Osteoblast (primary cell): ENCODE results near the gene RAB31. TPM values are rescaled to one million over a fixed set of nuclear protein-coding genes. Genes with fewer than 3 reads are reported as not detected.

Source experiments
- DNase-seq: peaks from one replicate; pipeline ENCODE4 v3.0.0; 2011; ENCODE audit warnings: low spot score, mixed read lengths; ENCODE audit not compliant: insufficient read length; ENCODE audit errors: missing footprints
- H2AFZ ChIP-seq: 2 replicates; pipeline ENCODE4 v1.6.0; 2011; ENCODE audit warnings: mild to moderate bottlenecking, low read length
- H3K27ac ChIP-seq: 2 replicates; pipeline ENCODE4 v1.5.1; 2011; ENCODE audit warnings: mild to moderate bottlenecking, low read depth, low read length, moderate library complexity
- H3K27me3 ChIP-seq: 2 replicates; pipeline ENCODE4 v1.6.0; 2012; ENCODE audit warnings: mild to moderate bottlenecking, control low read depth, inconsistent platforms, low read length, moderate library complexity; ENCODE audit not compliant: insufficient read depth
- H3K36me3 ChIP-seq: 2 replicates; pipeline ENCODE4 v1.5.1; 2011; ENCODE audit warnings: mild to moderate bottlenecking, low read length, control low read depth, moderate library complexity; ENCODE audit not compliant: insufficient read depth
- H3K4me1 ChIP-seq: 2 replicates; pipeline ENCODE4 v1.5.1; 2011; ENCODE audit warnings: mild to moderate bottlenecking, low read length, control low read depth, moderate library complexity; ENCODE audit not compliant: insufficient read depth
- H3K4me2 ChIP-seq: 2 replicates; pipeline ENCODE4 v1.6.0; 2011; ENCODE audit warnings: mild to moderate bottlenecking, low read length; ENCODE audit not compliant: insufficient read depth
- H3K4me3 ChIP-seq: fragments of 200-600 bp; sonication (generic); 3 replicates; pipeline ENCODE4 v1.5.1; 2012; ENCODE audit warnings: mild to moderate bottlenecking, low read length, inconsistent platforms; ENCODE audit not compliant: insufficient read depth
- H3K79me2 ChIP-seq: 2 replicates; pipeline ENCODE4 v1.6.0; 2012; ENCODE audit warnings: mild to moderate bottlenecking, low read length, control low read depth, inconsistent platforms; ENCODE audit not compliant: insufficient read depth
- H3K9me3 ChIP-seq: 2 replicates; pipeline ENCODE4 v1.5.1; 2011; ENCODE audit warnings: low read depth, low read length, control low read depth
- H4K20me1 ChIP-seq: 2 replicates; pipeline ENCODE4 v1.6.0; 2012; ENCODE audit warnings: mild to moderate bottlenecking, low read length, control low read depth; ENCODE audit not compliant: insufficient read depth
- CTCF ChIP-seq: IDR thresholded peaks from 2 replicates; pipeline ENCODE4 v1.5.1; 2011; ENCODE audit warnings: mild to moderate bottlenecking, low read depth, low read length, moderate library complexity; ENCODE audit errors: extremely low read depth
- total RNA-seq: library from RNA; depleted of rRNA; stranded (reverse); fragments of >200 nt; gene quantifications from 2 replicates; pipeline ENCODE4 v1.2.3, GENCODE V29; 2012

Gene RAB31
- total RNA-seq, 1 donor, result 120 TPM

- Histone ChIP-seq H3K9me3 (no peaks in the 10 kb centered on the region), H3K4me2 (no peak overlapping the region), H3K4me1 (peaks cover 16% of the 10 kb centered on the region), H3K27ac (no peak overlapping the region), H3K79me2 (peaks cover 23% of the 10 kb centered on the region), H3K27me3 (no peaks in the 10 kb centered on the region), H3K36me3 (peaks cover 5% of the 10 kb centered on the region), H3K4me3 (no peak overlapping the region), H4K20me1 (peaks cover 3% of the 10 kb centered on the region), H2AFZ (no peak overlapping the region)
- TF ChIP-seq CTCF, result no peak
- DNase-seq, result no peak
Observed at GRCh38 chr18:9788860-9789259, 80.8 kb downstream of the RAB31 start.

GRCh38 chr18:9790261-9790660 is 82.2 kb downstream of the RAB31 start:
- no peak overlapping the region for H3K4me3 ChIP-seq
- no peaks in the 10 kb centered on the region for H3K27me3 ChIP-seq
- H3K27ac ChIP-seq, result no peak overlapping the region
- no peak overlapping the region for H2AFZ ChIP-seq
- TF ChIP-seq CTCF, result no peak
- peaks cover 3% of the 10 kb centered on the region for H3K36me3 ChIP-seq
- no peak overlapping the region for H3K4me2 ChIP-seq
- H3K79me2 ChIP-seq, result peaks cover 18% of the 10 kb centered on the region
- H3K9me3 ChIP-seq, result no peaks in the 10 kb centered on the region
- no peak for DNase-seq
- H3K4me1 ChIP-seq, result peaks cover 16% of the 10 kb centered on the region
- peaks cover 3% of the 10 kb centered on the region for H4K20me1 ChIP-seq

GRCh38 chr18:9791991-9792390 is 83.9 kb downstream of the RAB31 start:
- Histone ChIP-seq H3K4me3 (no peak overlapping the region), H4K20me1 (peaks cover 3% of the 10 kb centered on the region), H3K79me2 (peaks cover 12% of the 10 kb centered on the region), H3K4me1 (peaks cover 10% of the 10 kb centered on the region), H3K9me3 (no peaks in the 10 kb centered on the region), H3K4me2 (no peak overlapping the region), H3K36me3 (peaks cover 2% of the 10 kb centered on the region), H3K27ac (no peak overlapping the region), H2AFZ (no peak overlapping the region), H3K27me3 (no peaks in the 10 kb centered on the region)
- no peak for TF ChIP-seq CTCF
- no peak for DNase-seq

- H2AFZ ChIP-seq, result no peak overlapping the region
- peaks cover 3% of the 10 kb centered on the region for H3K4me1 ChIP-seq
- TF ChIP-seq CTCF, result peak; percentile 48
- H3K27ac ChIP-seq, result no peak overlapping the region
- no peaks in the 10 kb centered on the region for H3K27me3 ChIP-seq
- H3K79me2 ChIP-seq, result peaks cover 12% of the 10 kb centered on the region
- H3K36me3 ChIP-seq, result peaks cover 2% of the 10 kb centered on the region
- no peaks in the 10 kb centered on the region for H4K20me1 ChIP-seq
- H3K4me3 ChIP-seq, result no peak overlapping the region
- H3K4me2 ChIP-seq, result no peak overlapping the region
- DNase-seq, result no peak
- no peaks in the 10 kb centered on the region for H3K9me3 ChIP-seq
Observed at GRCh38 chr18:9792565-9793245, 84.6 kb downstream of the RAB31 start.
